GM23338 (cell line): ENCODE results near the gene RASSF7. TPM values are rescaled to one million over a fixed set of nuclear protein-coding genes. Genes with fewer than 3 reads are reported as not detected.

Source experiments
- ATAC-seq: fragments of 200-7000 bp; cut with Tn5 transposase; 3 replicates; pipeline ENCODE4 v1.9.1; 2020
- DNase-seq: peaks from one replicate; pipeline ENCODE4 v3.0.0-alpha.2; 2015; ENCODE audit warnings: low spot score
- H2AFZ ChIP-seq: fragments of 200-600 bp; sonication (generic); 2 replicates; pipeline ENCODE4 v1.8.0; 2016; ENCODE audit warnings: antibody characterized with exemption, mild to moderate bottlenecking, moderate library complexity
- H3F3A ChIP-seq: fragments of 200-600 bp; sonication (generic); replicated peaks from 2 replicates; pipeline ENCODE4 v1.8.0; 2017; ENCODE audit warnings: antibody characterized with exemption, mixed run types, low read depth
- H3K27ac ChIP-seq: fragments of 200-600 bp; sonication (generic); 2 replicates; pipeline ENCODE4 v1.6.1; 2016; ENCODE audit warnings: low read depth
- H3K27me3 ChIP-seq: fragments of 200-600 bp; sonication (generic); 2 replicates; pipeline ENCODE4 v1.8.0; 2016; ENCODE audit warnings: mild to moderate bottlenecking, mixed run types, moderate library complexity; ENCODE audit not compliant: insufficient read depth
- H3K36me3 ChIP-seq: fragments of 200-600 bp; sonication (generic); 2 replicates; pipeline ENCODE4 v1.8.0; 2016; ENCODE audit warnings: mild to moderate bottlenecking; ENCODE audit not compliant: insufficient read depth
- H3K4me1 ChIP-seq: fragments of 200-600 bp; sonication (generic); 2 replicates; pipeline ENCODE4 v1.8.0; 2016; ENCODE audit warnings: mild to moderate bottlenecking, moderate library complexity; ENCODE audit not compliant: insufficient read depth
- H3K4me2 ChIP-seq: fragments of 200-600 bp; sonication (generic); 2 replicates; pipeline ENCODE4 v1.7.1; 2017; ENCODE audit warnings: mixed run types
- H3K4me3 ChIP-seq: fragments of 200-600 bp; sonication (generic); 2 replicates; pipeline ENCODE4 v1.6.1; 2016; ENCODE audit warnings: mixed run types
- H3K79me2 ChIP-seq: fragments of 200-600 bp; sonication (generic); replicated peaks from 2 replicates; pipeline ENCODE4 v1.8.0; 2017; ENCODE audit warnings: mild to moderate bottlenecking; ENCODE audit not compliant: insufficient read depth
- H3K9me2 ChIP-seq: fragments of 200-600 bp; sonication (generic); 2 replicates; pipeline ENCODE4 v1.8.0; 2017; ENCODE audit not compliant: insufficient read depth
- H4K20me1 ChIP-seq: fragments of 200-600 bp; sonication (generic); replicated peaks from 2 replicates; pipeline ENCODE4 v1.8.0; 2017; ENCODE audit warnings: mild to moderate bottlenecking; ENCODE audit not compliant: insufficient read depth
- H3K27ac Mint-ChIP-seq: 2 replicates; pipeline ENCODE4 v1.8.0; 2020; ENCODE audit warnings: inconsistent platforms, mild to moderate bottlenecking, moderate library complexity, mixed read lengths
- H3K27me3 Mint-ChIP-seq: 3 replicates; pipeline ENCODE4 v1.8.0; 2022; ENCODE audit warnings: low read depth, mild to moderate bottlenecking, moderate library complexity, mixed read lengths, inconsistent platforms; ENCODE audit not compliant: insufficient read depth, poor library complexity
- H3K36me3 Mint-ChIP-seq: 3 replicates; pipeline ENCODE4 v1.8.0; 2021; ENCODE audit warnings: low read depth, mild to moderate bottlenecking, inconsistent platforms, moderate library complexity, mixed read lengths
- H3K4me1 Mint-ChIP-seq: 3 replicates; pipeline ENCODE4 v1.8.0; 2020; ENCODE audit warnings: mild to moderate bottlenecking, inconsistent platforms, mixed read lengths
- H3K4me3 Mint-ChIP-seq: 3 replicates; pipeline ENCODE4 v1.8.0; 2021; ENCODE audit warnings: moderate library complexity, mild to moderate bottlenecking, inconsistent platforms, mixed read lengths
- H3K9me3 Mint-ChIP-seq: 3 replicates; pipeline ENCODE4 v1.8.0; 2020; ENCODE audit warnings: moderate library complexity, mild to moderate bottlenecking, inconsistent platforms, mixed read lengths
- CREB1 ChIP-seq: fragments of 250-450 bp; sonication (Bioruptor Pico); IDR thresholded peaks from 2 replicates; pipeline ENCODE4 v1.5.0; 2020; ENCODE audit warnings: low read depth, mild to moderate bottlenecking, moderate library complexity
- CTCF ChIP-seq, 2 experiments: fragments of 200-600 bp in 1 of 2; sonication (generic) in 1 of 2; conservative IDR thresholded peaks; 2 replicates each; pipeline versions ENCODE4 v1.5.1 to v1.6.1; 2016 to 2017; ENCODE audit warnings: antibody characterized with exemption in 2 of 2, low read depth in 2 of 2, mild to moderate bottlenecking in 2 of 2, moderate library complexity in 1 of 2
- EZH2phosphoT487 ChIP-seq: fragments of 200-600 bp; sonication (generic); IDR thresholded peaks from one replicate; pipeline ENCODE4 v1.8.1; 2018; ENCODE audit warnings: antibody characterized with exemption; ENCODE audit not compliant: unreplicated experiment
- JUNB ChIP-seq: IDR thresholded peaks from one replicate; pipeline ENCODE4 v1.6.1; 2016; ENCODE audit warnings: antibody characterized with exemption; ENCODE audit not compliant: unreplicated experiment
- NANOG ChIP-seq: IDR thresholded peaks from 2 replicates; pipeline ENCODE4 v1.6.1; 2016; ENCODE audit warnings: antibody characterized with exemption, borderline replicate concordance
- STAT1 ChIP-seq: IDR thresholded peaks from one replicate; pipeline ENCODE4 v1.6.1; 2016; ENCODE audit warnings: antibody characterized with exemption; ENCODE audit not compliant: unreplicated experiment
- ZNF462 ChIP-seq: fragments of 250-450 bp; sonication (Bioruptor Pico); IDR thresholded peaks from 2 replicates; pipeline ENCODE4 v1.5.0; 2020; ENCODE audit warnings: mild to moderate bottlenecking, moderate library complexity
- polyA plus RNA-seq: library from polyadenylated mRNA; unstranded; fragments of >200 nt; fragmentation: Nextera tagmentation; extraction: Ambion mirVana; gene quantifications from 2 replicates; pipeline ENCODE4 v1.2.1, GENCODE V29; 2016
- total RNA-seq: library from RNA; depleted of rRNA; stranded (reverse); fragments of >200 nt; shearing (Covaris generic); gene quantifications from 2 replicates; pipeline ENCODE4 v1.2.3, GENCODE V29; 2014

Gene RASSF7
- total and polyA plus RNA-seq, 2 experiments from 2014 or later, result 39.6 to 64.8 TPM

- H3K9me2 ChIP-seq, result no peaks in the 10 kb centered on the region
- H3K27ac ChIP-seq, result no peak overlapping the region
- H3K36me3 Mint-ChIP-seq, result no peaks in the 10 kb centered on the region; the same call in 2 of the 3 replicates
- DNase-seq (no peak), ATAC-seq (no peak)
- peak overlapping the region; percentile 81 for H3K4me2 ChIP-seq
- peak overlapping the region; percentile 75 for H3K4me3 Mint-ChIP-seq
- TF ChIP-seq JUNB (no peak), ZNF462 (no peak), CTCF (conservative IDR thresholded peaks at IDR 0.05; ENCODE audit: low read depth in 2 of 2) (no peak), STAT1 (no peak), EZH2phosphoT487 (no peak), CREB1 (CRISPR knock-in tag) (no peak), NANOG (no peak)
- H3K4me3 ChIP-seq, result peak overlapping the region; percentile 59
- H3K27ac Mint-ChIP-seq, result no peak overlapping the region
- H4K20me1 ChIP-seq, result peaks cover 5% of the 10 kb centered on the region
- H3K79me2 ChIP-seq, result no peaks in the 10 kb centered on the region
- no peak overlapping the region for H2AFZ ChIP-seq
- H3K36me3 ChIP-seq, result no peaks in the 10 kb centered on the region
- peaks cover 20% of the 10 kb centered on the region; the same call in 1 of the 2 replicates for H3K4me1 ChIP-seq
- H3K4me1 Mint-ChIP-seq, result peaks cover 11% of the 10 kb centered on the region
- H3K9me3 Mint-ChIP-seq, result no peaks in the 10 kb centered on the region
- H3F3A ChIP-seq, result peaks cover 3% of the 10 kb centered on the region
- peaks cover 21% of the 10 kb centered on the region for H3K27me3 Mint-ChIP-seq
- H3K27me3 ChIP-seq, result peaks cover 11% of the 10 kb centered on the region; the same call in 1 of the 2 replicates
Measured at GRCh38 chr11:567011-567628, 6.3 kb downstream of the RASSF7 start.
